HG03520 (cell line): ENCODE results near the gene C7orf33.
A peak's percentile ranks its signal among the peaks of the same experiment; 100 is the strongest.
"Not testable (repeated sequence)": the region's sequence is repeated elsewhere in the genome, so short reads cannot be mapped to it uniquely, and the experiment has no call there.

Experiments used
- ATAC-seq: cut with Tn5 transposase; IDR thresholded peaks from one replicate; pipeline ENCODE4 v1.9.1; 2021; ENCODE audit warnings: mild to moderate bottlenecking, moderate library complexity; ENCODE audit not compliant: unreplicated experiment

Gene C7orf33

GRCh38 chr7:148579366-148579765 lies 11.2 kb upstream of the C7orf33 start:
- ATAC-seq: no peak

DNA sequence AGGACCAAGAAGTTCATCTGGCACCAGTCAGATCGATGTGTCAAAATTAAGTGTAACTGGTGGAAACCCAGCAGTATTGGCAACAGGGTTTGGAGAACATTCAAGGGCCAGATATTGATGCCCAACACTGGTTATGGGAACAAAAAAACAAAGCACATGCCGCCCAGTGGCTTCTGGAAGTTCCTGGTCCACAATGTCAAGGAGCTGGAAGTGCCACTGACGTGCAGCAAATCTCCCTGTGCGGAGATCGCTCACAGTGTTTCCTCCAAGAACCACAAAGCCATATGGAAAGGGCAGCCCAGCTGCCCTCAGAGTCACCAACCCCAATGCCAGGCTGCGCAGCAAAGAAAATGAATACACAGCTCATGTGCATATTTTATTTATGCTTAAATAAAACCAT lies 10.1 kb upstream of the C7orf33 start:
- ATAC-seq: no peak

- ATAC-seq: no peak
Measured at GRCh38 chr7:148581624-148582023, 8.9 kb upstream of the C7orf33 start.

DNA sequence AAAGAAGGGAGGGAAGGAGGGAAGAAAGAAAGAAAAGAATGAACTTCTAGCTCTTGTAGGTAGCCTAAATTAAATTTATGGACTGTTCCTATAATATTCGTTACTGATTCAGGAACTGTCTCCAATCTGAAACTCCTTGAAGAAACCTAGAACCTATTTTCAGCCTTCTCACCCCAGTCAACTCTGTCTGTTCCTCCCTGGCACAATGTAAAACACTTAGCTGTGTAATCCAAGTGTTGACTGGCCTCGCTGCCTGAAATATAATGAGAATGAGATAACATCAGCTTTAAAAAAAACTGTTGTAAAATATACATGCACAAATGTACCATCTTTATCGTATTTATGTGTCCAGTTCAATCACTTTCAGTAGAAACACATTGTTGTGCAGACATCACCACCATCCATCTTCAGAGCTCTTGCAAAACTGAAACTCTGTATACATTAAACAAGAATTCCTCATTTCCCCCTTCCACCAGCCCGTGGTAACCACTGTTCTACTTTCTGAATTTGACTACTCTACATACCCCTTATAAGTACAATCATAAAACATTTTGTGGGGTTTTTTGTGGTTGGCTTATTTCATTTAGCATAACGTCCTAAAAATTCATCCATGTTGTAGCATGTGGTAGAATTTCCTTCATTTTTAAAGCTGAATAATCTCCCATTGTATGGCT lies 6.3 kb upstream of the C7orf33 start:
- ATAC-seq: peak; percentile 92

DNA sequence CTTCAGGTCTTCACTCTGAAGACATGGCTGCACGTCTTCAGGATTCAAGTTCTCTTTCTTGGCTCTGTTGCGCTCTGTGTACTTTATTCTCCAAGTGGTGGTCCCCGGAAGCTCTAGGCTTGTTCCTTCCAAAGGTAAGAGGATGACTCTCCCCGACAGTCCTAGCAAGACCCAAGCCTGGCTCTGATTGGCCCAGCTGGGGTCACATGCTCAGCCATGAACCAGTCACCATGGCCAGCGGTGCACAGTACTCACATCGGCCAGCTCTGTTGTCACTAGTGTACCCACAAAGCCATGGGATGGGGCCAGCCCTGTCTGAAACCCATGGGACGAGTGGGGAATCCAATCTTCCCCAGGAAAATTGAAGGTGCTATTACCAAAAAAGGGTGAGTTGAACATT lies 5.2 kb upstream of the C7orf33 start:
- no peak for ATAC-seq

GRCh38 chr7:148587076-148587475 lies 3.5 kb upstream of the C7orf33 start:
- no peak for ATAC-seq

GRCh38 chr7:148588168-148588567 lies 2.4 kb upstream of the C7orf33 start:
- ATAC-seq: no peak

GRCh38 chr7:148588670-148589131 lies 1.9 kb upstream of the C7orf33 start:
- no peak for ATAC-seq

DNA sequence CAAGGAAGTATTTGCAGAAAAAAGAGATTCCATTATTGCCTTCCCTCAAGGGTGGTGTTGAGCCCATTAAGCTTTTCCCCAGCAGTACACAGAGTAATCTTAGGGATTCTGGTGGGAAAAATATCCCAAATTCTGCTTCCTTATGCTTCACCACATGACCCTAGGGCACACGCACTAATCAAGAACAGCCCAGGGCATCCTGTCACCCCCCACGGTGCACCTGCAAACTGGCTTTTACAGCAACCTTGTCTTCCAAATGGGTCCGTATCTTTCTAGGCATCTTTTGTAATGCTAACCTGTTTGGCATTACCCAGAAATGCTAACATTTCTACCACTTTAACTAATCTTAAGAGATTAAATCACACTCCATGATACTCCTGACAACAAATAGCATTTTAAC lies 926 bp upstream of the C7orf33 start:
- ATAC-seq: no peak

DNA sequence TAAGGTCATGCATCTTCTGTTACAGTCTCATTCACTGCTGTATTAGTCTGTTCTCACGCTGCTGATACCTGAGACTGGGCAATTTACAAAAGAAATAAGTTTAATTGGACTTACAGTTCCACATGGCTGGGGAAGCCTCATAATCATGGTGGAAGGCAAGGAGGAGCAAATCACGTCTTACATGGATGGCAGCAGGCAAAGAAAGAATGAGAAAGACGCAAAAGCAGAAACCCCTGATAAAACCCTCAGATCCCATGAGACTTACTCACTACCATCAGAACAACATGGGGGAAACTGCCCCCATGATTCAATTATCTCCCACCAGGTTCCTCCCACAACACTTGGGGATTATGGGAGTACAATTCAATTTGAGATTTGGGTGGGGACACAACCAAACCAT lies 5.8 kb downstream of the C7orf33 start:
- ATAC-seq: not testable (repeated sequence)

DNA sequence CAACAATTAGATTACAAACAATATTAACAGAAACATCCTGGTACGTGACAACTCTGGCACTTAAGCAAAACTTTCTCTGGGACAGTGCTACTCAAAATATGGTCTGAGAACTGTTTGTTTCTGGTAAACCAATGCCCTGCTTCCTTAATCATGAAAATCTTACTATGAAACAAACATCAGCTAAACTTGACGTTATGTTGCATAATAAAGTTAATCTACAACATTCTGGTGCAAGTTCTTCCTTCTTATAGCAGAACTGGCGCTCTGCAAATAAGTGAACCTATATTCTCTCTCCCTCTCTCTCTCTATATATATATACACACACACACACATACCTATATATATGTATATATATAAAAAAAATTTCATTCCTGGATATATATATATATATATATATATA lies 7.8 kb downstream of the C7orf33 start:
- no peak for ATAC-seq

DNA sequence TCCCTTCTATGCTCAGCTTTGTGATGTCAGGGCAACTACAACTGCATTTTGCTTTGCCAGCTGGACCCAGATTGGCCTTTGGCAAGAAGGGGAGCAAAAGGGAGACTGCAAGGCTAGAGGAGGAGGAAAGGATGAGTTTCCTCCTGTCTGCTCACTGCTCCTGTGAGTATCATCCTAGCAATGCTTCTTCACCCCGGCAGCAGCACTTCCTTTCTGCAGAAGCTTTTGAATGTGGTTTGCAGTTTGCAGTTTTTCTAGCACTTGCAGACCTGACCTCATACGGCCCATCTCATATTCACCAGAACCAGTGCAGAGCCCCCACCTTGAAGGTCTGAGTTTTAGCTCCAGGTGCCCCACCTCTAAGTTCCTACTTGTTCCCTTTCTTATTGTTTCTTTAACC lies 14.8 kb downstream of the C7orf33 start:
- ATAC-seq: no peak

- ATAC-seq: no peak
Measured at GRCh38 chr7:148607151-148607661, 16.6 kb downstream of the C7orf33 start.

GRCh38 chr7:148609045-148609725 lies 18.6 kb downstream of the C7orf33 start:
- no peak for ATAC-seq

GRCh38 chr7:148611692-148612091 lies 21.1 kb downstream of the C7orf33 start:
- ATAC-seq: no peak

DNA sequence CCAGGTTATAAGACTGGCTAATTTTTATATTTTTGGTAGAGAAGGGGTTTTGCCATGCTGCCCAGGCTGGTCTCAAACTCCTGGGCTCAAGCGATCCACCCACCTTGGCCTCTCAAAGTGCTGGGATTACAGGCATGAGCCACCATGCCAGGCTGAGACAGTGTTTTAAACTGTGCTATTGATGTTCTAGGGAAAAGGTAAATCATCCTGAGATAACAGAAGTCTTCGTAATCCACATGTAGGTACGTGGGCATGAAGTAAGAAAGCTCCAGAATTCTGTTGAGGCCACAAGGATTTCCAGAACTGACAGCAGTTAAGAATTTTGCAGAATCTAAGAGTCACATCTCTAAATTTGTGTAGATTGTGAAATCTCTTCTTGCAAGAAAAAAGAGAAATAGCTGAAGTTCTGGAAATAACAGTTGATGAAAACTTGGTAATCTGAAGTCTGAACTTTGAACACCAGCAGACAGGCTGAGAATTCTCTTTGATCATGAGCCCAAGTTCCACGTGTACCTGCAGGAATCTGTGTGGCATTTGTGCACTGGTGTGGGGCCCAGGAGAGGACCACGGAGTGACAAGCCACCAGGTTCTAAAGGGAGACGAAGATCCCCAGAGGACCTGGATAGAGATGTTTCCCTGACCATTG lies 24.6 kb downstream of the C7orf33 start:
- no peak for ATAC-seq

GRCh38 chr7:148620749-148621359 lies 30.3 kb downstream of the C7orf33 start:
- ATAC-seq: no peak

DNA sequence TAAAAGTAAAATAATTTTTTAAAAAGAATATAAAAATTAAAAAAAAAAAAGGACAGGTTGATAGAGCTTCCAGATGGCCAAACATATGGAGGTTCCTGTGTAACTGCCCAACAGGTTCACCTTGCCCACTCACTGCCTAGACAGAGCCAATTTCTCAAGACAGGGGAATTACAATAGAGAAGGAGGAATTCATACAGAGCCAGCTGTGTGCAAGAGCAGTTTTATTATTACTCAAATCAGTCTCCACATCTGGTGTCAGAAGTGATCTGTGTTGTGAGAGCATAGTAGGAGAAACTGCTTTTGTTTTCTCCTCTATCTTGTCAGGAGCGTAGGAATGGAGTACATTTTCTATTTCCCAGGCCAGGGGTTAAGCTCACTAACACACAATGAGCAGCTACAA lies 31.0 kb downstream of the C7orf33 start:
- ATAC-seq: no peak

GRCh38 chr7:148622887-148623585 lies 32.5 kb downstream of the C7orf33 start:
- ATAC-seq: no peak

DNA sequence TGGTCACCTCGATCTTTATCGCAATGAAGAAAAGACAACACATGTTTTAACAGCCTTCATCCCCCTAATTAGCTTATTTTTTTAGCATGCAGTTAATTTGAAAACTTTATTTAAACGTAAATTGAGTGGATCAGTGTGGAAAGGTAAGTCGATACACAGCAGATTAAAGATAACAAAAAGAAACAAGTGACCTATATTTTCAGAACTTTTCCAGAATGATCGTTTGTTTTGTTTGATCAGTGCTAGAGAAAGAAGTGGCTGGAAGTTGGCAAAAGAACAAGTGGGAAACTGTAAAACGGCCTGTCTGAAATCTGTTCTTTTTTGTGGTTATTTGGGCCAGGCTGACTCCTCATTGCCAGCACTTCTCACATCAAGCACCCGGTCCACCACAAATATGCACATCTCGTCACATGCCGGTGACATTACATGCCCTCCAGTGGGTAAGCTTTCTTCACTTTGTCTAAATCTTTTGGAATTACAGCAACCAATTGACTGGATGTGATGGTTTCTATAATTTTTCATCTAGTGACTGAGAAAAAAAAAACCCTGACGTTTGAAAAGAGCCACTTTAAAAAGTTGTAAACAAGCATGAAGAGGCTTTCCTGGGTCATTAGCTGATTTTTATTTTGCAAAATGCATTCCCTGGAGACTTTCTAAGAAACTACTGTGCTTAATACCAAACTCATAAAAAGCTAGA lies 33.2 kb downstream of the C7orf33 start:
- no peak for ATAC-seq
